Kidney epithelial cell (primary cell): ENCODE results near the gene YBX1. TPM values are rescaled to one million over a fixed set of nuclear protein-coding genes. Genes with fewer than 3 reads are reported as not detected.

Experiments
- DNase-seq: peaks from one replicate; pipeline ENCODE4 v3.0.0-alpha.2; 2010; ENCODE audit warnings: low read depth
- H3K27me3 ChIP-seq: 2 replicates; pipeline ENCODE4 v1.6.0; 2011; ENCODE audit warnings: low read length; ENCODE audit not compliant: control insufficient read depth, insufficient read depth
- H3K36me3 ChIP-seq: 2 replicates; pipeline ENCODE4 v1.5.1; 2011; ENCODE audit warnings: low read length; ENCODE audit not compliant: control insufficient read depth, insufficient read depth
- H3K4me3 ChIP-seq: 2 replicates; pipeline ENCODE4 v1.5.1; 2011; ENCODE audit warnings: low read depth, mild to moderate bottlenecking, control low read depth, low read length
- CTCF ChIP-seq: IDR thresholded peaks from 2 replicates; pipeline ENCODE4 v1.5.1; 2011; ENCODE audit warnings: mild to moderate bottlenecking, moderate library complexity, low read length, control low read depth, inconsistent platforms; ENCODE audit not compliant: insufficient read depth, poor library complexity, severe bottlenecking
- total RNA-seq: library from RNA; depleted of rRNA; stranded (reverse); fragments of >200 nt; gene quantifications from 2 replicates; pipeline ENCODE4 v1.2.3, GENCODE V29; 2015

YBX1 gene
- total RNA-seq, 1 donor from 2014 or later = 938 TPM

- peaks cover 8% of the 10 kb centered on the region for H3K27me3 ChIP-seq
- TF ChIP-seq CTCF = no peak
- H3K4me3 ChIP-seq = no peak overlapping the region
- no peak for DNase-seq
- H3K36me3 ChIP-seq = no peaks in the 10 kb centered on the region
Measured at GRCh38 chr1:42735056-42735455, 52.8 kb downstream of the YBX1 start.

GRCh38 chr1:42735477-42736105, 53.4 kb downstream of the YBX1 start:
- Histone ChIP-seq H3K4me3 (no peak overlapping the region), H3K36me3 (no peaks in the 10 kb centered on the region), H3K27me3 (peaks cover 8% of the 10 kb centered on the region)
- DNase-seq = no peak
- TF ChIP-seq CTCF = no peak

- peak; percentile 33 for TF ChIP-seq CTCF
- Histone ChIP-seq H3K36me3 (no peaks in the 10 kb centered on the region), H3K4me3 (no peak overlapping the region), H3K27me3 (peaks cover 8% of the 10 kb centered on the region)
- no peak for DNase-seq
Measured at GRCh38 chr1:42736152-42736551, 53.9 kb downstream of the YBX1 start.

GRCh38 chr1:42736571-42737200, 54.5 kb downstream of the YBX1 start:
- TF ChIP-seq CTCF = no peak
- peaks cover 8% of the 10 kb centered on the region for H3K27me3 ChIP-seq
- no peak overlapping the region for H3K4me3 ChIP-seq
- H3K36me3 ChIP-seq = no peaks in the 10 kb centered on the region
- DNase-seq = no peak

- no peak for DNase-seq
- peak; percentile 3 for TF ChIP-seq CTCF
Measured at GRCh38 chr1:42737257-42737656, 55.0 kb downstream of the YBX1 start.

More at GRCh38 chr1:42737257-42737656, 55.0 kb downstream of the YBX1 start:
- Histone ChIP-seq H3K27me3 (peaks cover 8% of the 10 kb centered on the region), H3K4me3 (no peak overlapping the region), H3K36me3 (no peaks in the 10 kb centered on the region)
